ENCODE data around the gene DAPK1.

The DAPK1 gene

GRCh38 chr9:87646546-87646945, 148.9 kb downstream of the DAPK1 start:
- DNase-seq (ENCODE audit: low spot score), result no peak

DNA sequence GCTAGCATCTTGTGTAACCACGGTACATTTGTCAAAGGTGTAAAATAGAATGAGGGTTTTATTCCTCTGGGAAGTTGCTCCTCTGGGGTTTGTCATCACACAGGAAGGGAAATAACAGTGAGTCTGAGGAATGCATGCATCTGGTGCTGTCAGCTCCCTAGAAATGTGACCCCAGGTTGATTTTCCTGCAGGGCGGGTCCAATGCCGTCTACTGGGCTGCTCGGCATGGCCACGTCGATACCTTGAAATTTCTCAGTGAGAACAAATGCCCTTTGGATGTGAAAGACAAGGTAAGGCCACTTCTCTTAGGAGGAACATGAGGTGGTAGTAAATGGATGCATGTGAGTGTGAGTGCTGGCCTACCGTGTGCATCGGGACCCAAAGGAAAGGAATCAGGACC, 149.4 kb downstream of the DAPK1 start:
- DNase-seq (ENCODE audit: low spot score), result no peak

- DNase-seq (ENCODE audit: low spot score), result no peak
Observed at GRCh38 chr9:87648606-87649005, 150.9 kb downstream of the DAPK1 start.

DNA sequence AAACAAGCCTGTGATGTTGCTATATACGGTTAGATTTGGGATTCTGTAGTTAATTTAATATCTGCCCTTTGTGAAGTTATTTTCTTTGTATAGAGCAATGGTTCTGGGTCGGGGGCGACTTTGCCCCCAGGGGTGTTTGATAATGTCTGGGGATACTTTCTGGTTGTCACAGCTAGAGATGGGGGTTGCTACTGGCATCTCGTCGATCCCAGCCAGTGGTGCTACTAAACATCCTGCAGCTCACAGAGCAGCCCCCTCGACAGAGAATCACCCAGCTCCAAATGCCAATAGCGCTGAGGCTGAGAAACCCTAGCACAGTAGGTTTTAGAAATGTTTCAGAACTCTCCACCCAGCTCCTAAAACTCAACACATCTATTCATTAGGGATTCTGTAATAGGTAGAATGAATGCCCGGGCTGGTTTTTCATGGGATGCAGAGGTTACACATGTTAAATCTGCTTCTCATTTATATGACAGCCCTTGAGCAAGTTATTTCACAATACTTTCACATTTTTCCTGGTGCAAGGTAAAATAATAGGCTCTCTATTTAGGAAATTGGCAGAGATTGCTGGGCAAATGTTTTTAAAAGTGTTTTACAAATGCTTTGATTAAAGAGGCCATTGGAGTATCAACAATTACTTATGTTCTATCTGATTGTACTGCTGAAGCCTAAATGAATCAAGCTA, 153.1 kb downstream of the DAPK1 start:
- DNase-seq (ENCODE audit: low spot score), result no peak

DNA sequence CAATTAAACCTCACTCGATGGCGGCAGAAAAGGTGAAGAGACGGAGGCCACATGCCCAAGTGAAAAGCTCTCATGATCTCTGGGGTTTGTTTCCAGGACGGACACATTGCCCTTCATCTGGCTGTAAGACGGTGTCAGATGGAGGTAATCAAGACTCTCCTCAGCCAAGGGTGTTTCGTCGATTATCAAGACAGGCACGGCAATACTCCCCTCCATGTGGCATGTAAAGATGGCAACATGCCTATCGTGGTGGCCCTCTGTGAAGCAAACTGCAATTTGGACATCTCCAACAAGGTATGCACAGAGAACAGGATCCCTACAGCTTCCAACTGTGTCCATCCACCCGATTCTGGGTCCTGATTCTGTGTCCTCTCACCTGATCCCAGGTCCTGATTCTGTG, 153.8 kb downstream of the DAPK1 start:
- DNase-seq (ENCODE audit: low spot score), result no peak

DNA sequence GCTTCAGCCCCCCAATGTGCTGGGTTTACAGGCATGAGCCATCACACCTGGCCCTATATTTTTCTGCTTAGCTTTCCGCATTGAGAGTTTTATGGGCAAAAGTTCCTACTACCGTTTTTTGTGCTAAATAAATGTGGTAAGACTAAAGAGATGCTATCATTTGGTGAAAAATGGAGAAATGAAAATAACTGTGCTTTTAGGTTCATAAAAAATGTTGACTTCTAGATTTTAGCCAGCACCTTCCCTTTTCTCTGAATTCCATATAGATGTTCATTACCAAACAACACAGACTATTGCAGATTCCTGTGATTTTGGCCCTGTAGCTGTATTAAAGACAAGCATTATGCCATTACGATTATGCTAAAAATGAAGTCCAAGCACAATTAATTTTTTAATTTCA, 156.3 kb downstream of the DAPK1 start:
- DNase-seq (ENCODE audit: low spot score), result no peak

DNA sequence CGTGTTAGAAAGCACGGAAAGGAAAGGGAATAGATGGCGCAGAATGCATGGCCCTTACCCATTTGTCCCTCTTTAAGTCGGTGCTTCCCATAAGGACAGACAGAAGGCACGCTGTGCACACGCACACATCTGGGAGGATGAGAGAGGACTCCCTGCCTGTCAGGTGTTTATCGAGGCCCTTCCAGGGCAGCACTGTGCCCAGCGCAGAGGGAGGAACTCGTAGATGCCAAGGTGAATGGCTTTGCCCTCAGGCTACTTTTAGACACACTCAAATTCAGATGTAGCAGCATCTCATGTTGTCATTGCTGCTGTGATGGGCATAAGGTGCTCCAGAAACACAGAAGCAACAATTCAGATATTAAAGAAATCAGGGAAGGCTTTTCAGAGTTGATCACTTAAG, 158.1 kb downstream of the DAPK1 start:
- DNase-seq (ENCODE audit: low spot score), result no peak

DNA sequence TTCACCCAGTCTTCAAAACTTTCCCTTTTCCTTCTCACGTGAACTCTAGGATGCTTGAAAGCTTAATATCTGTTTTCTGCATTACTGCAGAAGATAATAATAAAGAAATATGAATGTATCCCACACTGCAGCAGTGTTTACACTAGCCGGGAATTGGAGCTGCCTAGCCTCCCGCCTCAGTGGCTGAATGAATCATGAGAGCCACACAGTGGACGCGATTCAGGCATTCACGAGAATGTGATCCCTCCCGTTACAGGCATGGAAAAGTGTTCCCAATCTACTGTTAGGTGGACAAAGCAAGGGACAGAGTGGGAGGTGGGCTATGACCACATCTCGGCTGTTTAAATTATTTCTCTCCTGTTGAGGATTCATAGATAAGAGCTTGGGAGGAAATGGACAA, 158.8 kb downstream of the DAPK1 start:
- no peak for DNase-seq (ENCODE audit: low spot score)

- no peak for DNase-seq (ENCODE audit: low spot score)
Observed at GRCh38 chr9:87657190-87657589, 159.5 kb downstream of the DAPK1 start.

- no peak for DNase-seq (ENCODE audit: low spot score)
Observed at GRCh38 chr9:87657893-87658292, 160.2 kb downstream of the DAPK1 start.

DNA sequence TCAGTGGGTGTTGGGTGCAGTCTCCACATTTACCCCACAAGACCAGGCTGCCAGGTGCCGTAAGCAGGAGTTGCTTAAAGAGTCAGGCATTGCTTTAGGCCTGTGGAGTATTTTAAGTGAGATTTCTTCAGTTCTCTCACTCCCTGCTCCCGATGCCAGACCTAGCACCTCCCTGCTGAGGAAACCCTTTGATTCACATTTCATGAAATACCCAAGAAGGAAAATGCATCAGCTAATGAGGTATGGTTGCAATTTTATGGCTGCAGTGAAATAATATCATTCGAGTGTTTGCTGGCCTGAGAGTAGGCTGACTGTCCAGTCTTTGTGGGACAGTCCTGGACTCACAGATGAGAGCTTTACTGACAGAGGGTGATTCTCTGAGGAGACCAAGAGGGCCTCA, 160.8 kb downstream of the DAPK1 start:
- DNase-seq (ENCODE audit: low spot score), result no peak

- DNase-seq (ENCODE audit: low spot score), result no peak
Observed at GRCh38 chr9:87659534-87660419, 162.1 kb downstream of the DAPK1 start.

DNA sequence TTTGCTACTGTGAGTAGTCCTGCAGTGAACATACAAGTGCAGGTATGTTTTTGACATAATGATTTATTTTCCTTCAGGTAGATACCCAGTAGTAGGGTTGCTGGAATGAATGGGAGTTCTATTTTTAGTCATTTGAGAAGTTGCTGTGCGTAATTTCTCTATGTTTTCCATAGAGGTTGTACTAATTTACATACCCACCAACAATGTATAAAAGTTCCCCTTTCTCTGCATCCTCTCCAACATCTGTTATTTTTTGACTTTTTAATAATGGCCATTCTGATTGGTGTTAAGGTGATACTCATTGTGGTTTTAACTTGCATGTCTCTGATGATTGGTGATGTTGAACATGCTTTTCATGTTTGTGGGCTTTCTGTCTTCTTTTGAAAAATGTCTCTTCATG, 163.6 kb downstream of the DAPK1 start:
- DNase-seq (ENCODE audit: low spot score), result no peak

DNA sequence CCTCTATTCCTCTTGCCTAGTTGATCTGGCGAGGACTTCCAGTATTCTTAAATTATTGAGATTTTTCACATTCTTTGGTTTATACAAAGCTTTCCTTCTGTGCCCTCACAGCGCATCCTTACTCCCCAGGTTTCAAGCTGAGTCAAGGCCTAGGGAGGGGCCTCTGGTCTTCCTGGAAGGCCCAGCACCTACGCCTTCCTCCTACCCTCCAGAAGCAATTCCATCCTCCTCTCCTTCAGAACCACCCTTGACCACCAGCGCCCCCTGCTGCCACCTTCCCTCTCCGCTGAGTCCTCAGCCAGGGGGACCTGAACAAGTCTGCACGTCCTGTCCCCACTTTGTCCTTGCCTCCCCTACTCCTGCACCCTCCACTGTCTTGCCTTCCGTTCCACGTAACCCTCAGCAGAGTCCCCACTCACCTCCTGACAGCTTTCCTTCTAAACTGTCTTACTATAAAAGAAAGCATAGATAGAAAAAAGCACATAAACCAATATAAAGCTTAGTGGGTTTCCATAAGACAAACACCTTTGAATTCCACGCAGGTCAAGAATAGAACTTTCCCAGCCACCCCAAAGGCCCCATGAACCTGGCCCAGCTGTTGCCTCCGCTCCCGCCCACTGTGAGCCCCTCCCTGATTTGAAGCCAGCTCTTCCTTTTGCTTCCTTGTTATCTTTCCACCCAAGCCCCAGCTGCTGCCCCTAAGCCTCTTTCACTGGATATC, 165.3 kb downstream of the DAPK1 start:
- peak; percentile 58 for DNase-seq (ENCODE audit: low spot score)

- no peak for DNase-seq (ENCODE audit: low spot score)
Observed at GRCh38 chr9:87663556-87663955, 165.9 kb downstream of the DAPK1 start.

- DNase-seq (ENCODE audit: low spot score), result no peak
Observed at GRCh38 chr9:87664153-87665060, 166.7 kb downstream of the DAPK1 start.

DNA sequence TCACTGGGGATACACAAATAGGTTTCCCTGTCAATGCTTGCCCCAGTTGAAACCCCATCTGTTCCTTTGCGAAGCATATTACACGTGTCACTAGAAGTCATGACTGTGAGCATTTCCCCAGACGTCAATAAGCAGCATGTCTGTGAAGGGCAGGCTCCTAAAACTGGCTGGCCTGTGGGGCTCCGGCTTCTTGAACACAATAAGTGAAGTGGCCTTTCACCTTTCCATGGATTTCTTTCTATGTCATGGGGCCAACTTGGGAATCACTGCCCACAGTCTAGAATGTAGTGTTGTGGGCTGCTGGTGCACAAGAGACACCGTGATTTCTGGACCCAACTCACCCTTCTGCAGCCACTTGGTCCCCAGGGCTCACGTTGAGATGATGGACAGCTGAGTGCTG, 167.8 kb downstream of the DAPK1 start:
- DNase-seq (ENCODE audit: low spot score), result no peak

GRCh38 chr9:87667164-87667738, 169.6 kb downstream of the DAPK1 start:
- no peak for DNase-seq (ENCODE audit: low spot score)

DNA sequence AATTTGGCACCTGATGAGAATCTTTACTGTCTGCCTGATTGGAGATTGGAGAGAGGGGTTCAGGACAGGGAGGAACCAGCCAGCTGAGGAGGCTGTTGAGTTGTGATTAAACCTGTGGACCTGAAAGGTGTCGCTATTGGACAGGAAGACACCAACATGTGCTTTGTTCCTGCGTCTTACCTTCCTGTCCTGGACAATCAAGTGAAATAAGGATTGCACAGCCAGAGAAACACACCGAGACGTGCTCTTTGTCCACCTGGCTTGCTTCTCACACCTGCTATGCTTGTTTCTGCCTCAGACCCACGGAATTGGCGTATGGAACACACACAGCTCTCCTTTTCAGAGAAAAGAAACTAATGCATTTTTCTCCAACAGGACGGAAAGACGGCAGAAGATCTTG, 170.6 kb downstream of the DAPK1 start:
- DNase-seq (ENCODE audit: low spot score), result no peak

- DNase-seq (ENCODE audit: low spot score), result no peak
Observed at GRCh38 chr9:87668722-87669121, 171.1 kb downstream of the DAPK1 start.

- no peak for DNase-seq (ENCODE audit: low spot score)
Observed at GRCh38 chr9:87670572-87671264, 173.1 kb downstream of the DAPK1 start.
